ENCODE results near the gene KRT3.

- no peak for TF ChIP-seq CTCF (IDR thresholded peaks at IDR 0.05)
- TF ChIP-seq EP300 (IDR thresholded peaks at IDR 0.05), result no peak
Measured at GRCh38 chr12:52826611-52827498, 30.9 kb upstream of the KRT3 start.

Measured in stomach (tissue), 4 donors.